Uterus (tissue), 4 donors: ENCODE measurements around the gene ZG16. TPM values are rescaled to one million over a fixed set of nuclear protein-coding genes. Genes with fewer than 3 reads are reported as not detected.
A peak's percentile ranks its signal among the peaks of the same experiment; 100 is the strongest.
"Not testable (repeated sequence)": the region's sequence is repeated elsewhere in the genome, so short reads cannot be mapped to it uniquely, and the experiment has no call there.

Source experiments
- DNase-seq, 2 donors: peaks; one replicate each; pipeline ENCODE4 v3.0.0-alpha.2; 2019 to 2020
- H3K27ac ChIP-seq, 2 donors: fragments of 200-600 bp; sonication (generic); 1 replicate in 1 of 2; 2 replicates in 1 of 2; pipeline ENCODE4 v1.5.1; 2016 to 2018
- H3K27me3 ChIP-seq, 2 donors: fragments of 200-600 bp; sonication (generic); one replicate each; pipeline ENCODE4 v1.5.1; 2018 to 2019; ENCODE audit warnings: control low read depth in 1 of 2
- H3K36me3 ChIP-seq, 2 donors: fragments of 200-600 bp; sonication (generic); one replicate each; pipeline ENCODE4 v1.5.1; 2019; ENCODE audit warnings: control low read depth in 1 of 2
- H3K4me1 ChIP-seq, 2 donors: fragments of 200-600 bp; sonication (generic); one replicate each; pipeline ENCODE4 v1.5.1; 2018 to 2019; ENCODE audit warnings: control low read depth in 1 of 2
- H3K4me3 ChIP-seq, 2 donors: fragments of 200-600 bp; sonication (generic); 1 replicate in 1 of 2; 2 replicates in 1 of 2; pipeline ENCODE4 v1.5.1; 2018 to 2019; ENCODE audit warnings: mild to moderate bottlenecking in 1 of 2
- H3K9me3 ChIP-seq, 2 donors: fragments of 200-600 bp; sonication (generic); one replicate each; pipeline ENCODE4 v1.5.1; 2019; ENCODE audit warnings: control low read depth in 1 of 2
- CTCF ChIP-seq, 4 experiments: fragments of 200-600 bp in 2 of 4; fragments of 450-650 bp in 2 of 4; sonication (generic) in 2 of 4; IDR thresholded peaks; one replicate each; pipeline ENCODE4 v1.5.1; 2016 to 2019; ENCODE audit warnings: antibody characterized with exemption in 4 of 4, mild to moderate bottlenecking in 2 of 4, moderate library complexity in 1 of 4
- POLR2A ChIP-seq, 2 donors: fragments of 450-650 bp; IDR thresholded peaks; one replicate each; pipeline ENCODE4 v1.6.1; 2016; ENCODE audit warnings: antibody characterized with exemption in 2 of 2, mild to moderate bottlenecking in 1 of 2, moderate library complexity in 1 of 2
- intact Hi-C: fragments of 100-400 bp; cut with DNase I; formaldehyde crosslinking; loops from one replicate; pipeline ENCODE4 v1.15.1; 2023; ENCODE audit warnings: low total_unique reads
- total RNA-seq, 4 donors: library from RNA; depleted of rRNA in 3 of 4; stranded (reverse); fragments of >200 nt in 3 of 4; gene quantifications; one replicate each; pipeline versions ENCODE4 v1.1.0 to v1.2.4, GENCODE V29; 2014 to 2023
- donor health status: DM: yes; HTN: yes; CAD: no.

Gene ZG16
- total RNA-seq: under 1 TPM in 1 of 4 donors, not detected in 3; under 0.01 TPM

GRCh38 chr16:29777576-29778350, at the start of gene ZG16:
Gene ZG16 (plus strand): TSS chr16:29778256. CDS start chr16:29779267, 1,011 bp downstream.
- no peaks in the 10 kb centered on the region for H3K27me3 ChIP-seq
- H3K27ac ChIP-seq: no peak within 1 kb of the TSS
- no peaks in the 10 kb centered on the region for H3K9me3 ChIP-seq
- H3K36me3 ChIP-seq: no peaks in the 10 kb centered on the region
- no peak within 1 kb of the TSS for H3K4me3 ChIP-seq
- H3K4me1 ChIP-seq: no peaks in the 10 kb centered on the region
- TF ChIP-seq POLR2A (IDR thresholded peaks at IDR 0.05) (no peak), CTCF (IDR thresholded peaks at IDR 0.05) (no peak)
- DNase-seq: no peak
- intact Hi-C loops: no loop called here

GRCh38 chr16:29729116-29729521, 48.9 kb upstream of the ZG16 start:
- TF ChIP-seq POLR2A (IDR thresholded peaks at IDR 0.05) (no peak), CTCF (IDR thresholded peaks at IDR 0.05) (peak; percentile 33 to 54 (median 40))
- H3K4me3 ChIP-seq: no peak overlapping the region
- no peaks in the 10 kb centered on the region for H3K27me3 ChIP-seq
- H3K4me1 ChIP-seq: no peaks in the 10 kb centered on the region
- H3K36me3 ChIP-seq: no peaks in the 10 kb centered on the region
- no peaks in the 10 kb centered on the region for H3K9me3 ChIP-seq
- intact Hi-C loops: no loop called here
- H3K27ac ChIP-seq: no peak overlapping the region
- DNase-seq: no peak

GRCh38 chr16:29730649-29731048, 47.4 kb upstream of the ZG16 start:
- H3K27me3 ChIP-seq: no peaks in the 10 kb centered on the region
- no peaks in the 10 kb centered on the region for H3K9me3 ChIP-seq
- no peak overlapping the region for H3K27ac ChIP-seq
- H3K4me3 ChIP-seq: no peak overlapping the region
- TF ChIP-seq CTCF (IDR thresholded peaks at IDR 0.05): no peak
- TF ChIP-seq POLR2A (IDR thresholded peaks at IDR 0.05): no peak
- no peaks in the 10 kb centered on the region for H3K4me1 ChIP-seq
- intact Hi-C loops: no loop called here
- no peak for DNase-seq
- no peaks in the 10 kb centered on the region for H3K36me3 ChIP-seq

GRCh38 chr16:29731768-29732601, 46.1 kb upstream of the ZG16 start:
- DNase-seq, H3K4me3 ChIP-seq, H3K27ac ChIP-seq, H3K27me3 ChIP-seq, H3K4me1 ChIP-seq, intact Hi-C loops, H3K9me3 ChIP-seq, H3K36me3 ChIP-seq: not testable (repeated sequence)

- H3K27me3 ChIP-seq: no peaks in the 10 kb centered on the region
- intact Hi-C loops: no loop called here
- H3K36me3 ChIP-seq: no peaks in the 10 kb centered on the region
- TF ChIP-seq POLR2A (IDR thresholded peaks at IDR 0.05) (no peak), CTCF (IDR thresholded peaks at IDR 0.05) (no peak)
- H3K27ac ChIP-seq: no peak overlapping the region
- no peak overlapping the region for H3K4me3 ChIP-seq
- no peaks in the 10 kb centered on the region for H3K9me3 ChIP-seq
- H3K4me1 ChIP-seq: no peaks in the 10 kb centered on the region
- DNase-seq: no peak
Observed at GRCh38 chr16:29734786-29735185, 43.3 kb upstream of the ZG16 start.
